Activated T-cell treated with anti-CD3 and anti-CD28 coated beads for 4 hours (primary cell): ENCODE results near the gene ZNF575.
A peak's percentile ranks its signal among the peaks of the same experiment; 100 is the strongest.
"Not testable (repeated sequence)": the region's sequence is repeated elsewhere in the genome, so short reads cannot be mapped to it uniquely, and the experiment has no call there.

Source experiments
- DNase-seq: peaks from one replicate; pipeline ENCODE4 v3.0.0-alpha.2; 2020

The ZNF575 gene

DNA sequence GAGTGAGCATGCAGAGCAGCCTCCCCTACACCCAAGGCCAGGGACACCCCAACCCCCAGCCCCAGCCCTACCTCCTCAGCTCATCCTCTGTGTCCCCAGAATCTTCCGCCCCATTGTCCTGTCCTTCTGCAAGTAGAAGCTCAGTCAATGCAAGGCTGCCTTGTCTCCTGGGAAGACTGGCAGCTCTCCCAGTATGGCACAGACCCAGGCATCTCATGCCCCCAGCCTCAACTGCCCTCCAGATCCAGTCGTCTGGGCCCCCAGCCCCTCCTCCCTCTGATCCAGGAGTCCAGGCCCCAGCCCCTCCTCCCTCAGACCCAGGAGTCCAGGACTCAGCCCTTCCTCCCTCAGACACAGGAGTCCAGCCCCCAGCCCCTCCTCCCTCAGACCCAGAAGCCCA, 13.0 kb downstream of the ZNF575 start:
- DNase-seq: no peak

DNA sequence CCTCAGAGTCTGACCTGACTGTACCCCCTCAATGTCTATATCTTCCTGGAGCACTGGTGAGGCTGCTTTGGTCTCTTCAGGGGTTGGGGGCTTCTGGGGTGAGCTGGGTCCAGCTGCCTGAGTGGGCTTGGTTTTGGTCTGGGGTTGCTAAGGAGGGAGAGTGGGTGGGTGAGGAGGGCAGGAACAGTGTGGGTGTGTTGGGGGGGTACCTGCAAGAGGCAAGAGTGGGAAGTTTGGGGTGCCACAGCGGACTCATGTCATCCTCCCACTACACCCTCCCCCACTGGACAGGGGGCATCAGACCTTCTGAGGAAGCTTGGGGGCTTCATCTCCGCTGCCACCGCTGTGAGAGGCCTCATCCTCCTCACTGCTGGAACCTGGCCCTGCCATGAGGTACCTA, 13.6 kb downstream of the ZNF575 start:
- no peak for DNase-seq

DNA sequence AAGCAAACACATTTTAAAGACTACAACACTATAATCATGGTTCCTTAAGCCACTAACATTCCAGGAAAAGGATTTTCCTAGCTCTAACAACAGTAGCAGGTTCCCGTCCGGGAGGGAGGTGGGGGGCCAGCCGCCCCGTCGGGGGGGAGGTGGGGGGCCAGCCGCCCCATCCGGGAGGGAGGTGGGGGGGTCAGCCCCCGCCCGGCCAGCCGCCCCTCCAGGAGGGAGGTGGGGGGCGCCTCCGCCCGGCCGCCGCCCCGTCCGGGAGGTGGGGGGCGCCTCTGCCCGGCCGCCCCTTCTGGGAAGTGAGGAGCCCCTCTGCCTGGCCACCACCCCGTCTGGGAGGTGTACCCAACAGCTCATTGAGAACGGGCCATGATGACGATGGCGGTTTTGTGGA, 14.9 kb downstream of the ZNF575 start:
- not testable (repeated sequence) for DNase-seq

DNA sequence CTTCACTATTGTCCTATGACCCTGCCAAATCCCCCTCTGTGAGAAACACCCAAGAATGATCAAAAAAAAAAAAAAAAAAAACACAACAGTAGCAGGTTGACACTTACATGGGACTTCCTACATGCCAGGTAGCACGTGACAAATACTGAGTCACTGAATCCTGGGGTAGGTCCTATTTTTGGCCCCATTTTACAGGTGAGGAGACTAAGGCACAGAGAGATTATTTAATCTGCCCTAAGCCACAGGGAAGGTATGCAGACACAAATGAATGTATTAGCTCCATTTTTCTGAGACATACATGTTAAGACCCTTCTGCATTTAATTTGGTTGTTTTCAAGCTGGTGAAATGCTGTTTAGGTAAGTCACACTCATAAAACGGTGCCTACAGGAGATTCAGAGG, 15.7 kb downstream of the ZNF575 start:
- no peak for DNase-seq

DNA sequence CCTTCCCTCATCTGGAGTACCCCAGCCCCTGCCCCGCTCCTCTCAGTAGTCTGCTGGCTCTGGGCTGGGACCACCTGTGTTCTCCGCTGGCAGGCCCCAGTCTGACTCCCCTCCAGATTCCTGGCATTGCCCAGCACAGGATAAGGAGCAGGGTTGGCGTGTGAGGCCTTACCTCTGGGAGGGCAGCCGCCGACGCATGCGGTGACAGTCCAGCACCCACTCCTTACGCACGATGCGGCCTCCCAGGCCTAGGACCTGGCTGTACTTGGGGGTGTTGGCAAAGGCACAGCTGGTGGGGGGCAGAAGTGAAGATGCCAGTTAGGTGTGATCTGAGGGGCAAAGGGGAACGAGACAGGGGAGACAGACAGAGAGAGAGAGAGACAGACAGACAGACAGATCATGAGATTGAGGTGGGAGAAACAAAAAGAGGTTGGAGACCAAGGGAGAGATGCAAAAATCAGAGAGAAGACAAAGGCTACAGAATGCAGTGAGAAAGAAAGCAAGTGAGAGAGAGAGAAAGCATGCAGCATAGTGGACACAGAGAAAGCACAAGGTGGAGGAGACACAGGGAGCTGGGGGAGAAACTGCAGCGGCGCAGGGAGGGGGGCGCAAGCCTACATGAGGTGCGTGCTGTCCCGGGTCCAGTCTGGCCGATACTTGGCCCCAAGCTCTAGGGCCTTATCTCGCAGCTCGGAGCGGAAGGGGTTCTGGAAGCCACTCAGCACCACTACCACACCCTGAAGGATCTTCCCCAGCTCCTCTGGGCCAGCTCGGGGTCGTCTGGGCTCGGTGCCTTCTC, 18.6 kb downstream of the ZNF575 start:
- DNase-seq: no peak

DNA sequence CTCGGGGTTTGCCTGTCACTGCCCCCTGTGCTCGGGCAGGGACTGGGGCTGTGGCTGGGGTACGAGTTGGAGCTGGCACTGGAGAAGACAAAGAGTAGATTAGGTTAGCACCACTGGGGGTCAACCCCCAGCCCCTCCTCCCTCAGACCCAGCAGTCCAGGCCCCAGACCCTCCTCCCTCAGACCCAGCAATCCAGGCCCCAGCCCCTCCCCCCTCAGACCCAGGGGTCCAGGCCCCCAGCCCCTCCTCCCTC, 19.1 kb downstream of the ZNF575 start:
- DNase-seq: no peak

- no peak for DNase-seq
Measured at GRCh38 chr19:43552616-43553015, 19.6 kb downstream of the ZNF575 start.

- no peak for DNase-seq
Measured at GRCh38 chr19:43553656-43554055, 20.7 kb downstream of the ZNF575 start.

- DNase-seq: no peak
Measured at GRCh38 chr19:43554317-43554895, 21.4 kb downstream of the ZNF575 start.

DNA sequence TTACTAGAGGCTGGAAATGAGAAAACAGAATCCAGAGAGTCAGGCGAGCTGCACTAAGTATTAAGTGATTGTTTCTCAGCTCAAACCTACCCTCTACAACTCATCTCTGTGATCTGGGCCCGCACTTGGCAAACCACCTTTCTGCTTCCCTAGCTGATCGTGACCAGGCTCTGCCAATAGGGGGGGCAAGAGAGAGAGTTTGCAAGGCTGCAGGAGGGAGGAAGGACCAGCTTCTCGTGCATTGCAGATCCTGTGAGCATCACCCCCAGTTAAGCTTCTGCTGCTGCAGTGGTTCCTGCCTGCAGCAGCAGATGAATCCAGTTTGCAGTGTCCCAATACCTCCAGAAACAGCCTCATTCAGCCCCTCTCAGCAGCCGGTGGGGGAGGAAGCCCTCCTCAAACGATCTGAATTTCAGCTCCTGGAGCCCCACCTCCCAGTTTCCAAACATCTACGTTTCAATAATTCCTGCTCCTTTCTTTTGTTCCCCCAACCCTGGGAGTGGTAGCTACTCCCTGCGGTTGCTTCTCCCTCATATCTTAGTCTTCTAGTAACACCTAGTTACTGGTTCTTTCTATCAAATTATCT, 22.3 kb downstream of the ZNF575 start:
- DNase-seq: peak; percentile 83

DNA sequence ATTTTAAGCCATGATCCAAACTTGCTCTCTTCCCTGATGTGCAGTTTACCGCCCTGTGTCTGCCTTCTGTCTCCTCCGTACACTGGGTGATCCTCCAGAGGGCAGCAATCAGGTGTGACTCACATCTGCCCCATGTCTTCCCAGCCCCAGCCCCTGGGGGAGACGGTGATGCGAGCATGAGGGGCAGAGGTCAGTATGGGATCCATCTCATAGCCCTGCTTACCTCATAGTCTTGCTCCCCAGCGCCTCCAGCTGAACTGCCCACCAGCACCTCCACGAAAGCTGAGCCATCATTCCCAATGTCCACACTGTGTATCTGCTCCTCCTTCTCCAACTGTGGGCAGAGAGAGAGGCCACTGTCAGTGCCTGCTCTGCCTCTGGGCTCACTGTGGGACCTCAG, 27.7 kb downstream of the ZNF575 start:
- DNase-seq: no peak

GRCh38 chr19:43561139-43561970, 28.4 kb downstream of the ZNF575 start:
- DNase-seq: no peak

DNA sequence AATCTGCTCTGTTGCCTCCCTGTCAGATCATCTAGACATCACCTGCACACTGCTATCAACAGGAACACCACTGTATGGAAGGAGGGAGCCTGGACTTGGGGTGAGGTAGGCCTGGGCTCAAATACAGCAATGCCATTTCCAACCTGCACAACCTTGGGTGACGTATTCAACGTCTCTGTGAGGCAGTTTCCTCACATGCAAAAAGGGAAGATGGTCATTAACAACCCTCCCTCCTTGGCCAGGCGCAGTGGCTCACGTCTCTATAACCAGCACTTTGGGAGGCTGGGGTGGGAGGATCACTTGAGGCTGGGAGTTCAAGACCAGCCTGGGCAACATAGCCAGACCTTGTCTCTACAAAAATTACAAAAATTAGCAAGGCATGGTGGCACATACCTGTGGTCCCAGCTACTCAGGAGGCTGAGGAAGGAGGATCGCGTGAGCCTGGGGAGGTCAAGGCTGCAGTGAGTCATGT, 29.3 kb downstream of the ZNF575 start:
- no peak for DNase-seq

DNA sequence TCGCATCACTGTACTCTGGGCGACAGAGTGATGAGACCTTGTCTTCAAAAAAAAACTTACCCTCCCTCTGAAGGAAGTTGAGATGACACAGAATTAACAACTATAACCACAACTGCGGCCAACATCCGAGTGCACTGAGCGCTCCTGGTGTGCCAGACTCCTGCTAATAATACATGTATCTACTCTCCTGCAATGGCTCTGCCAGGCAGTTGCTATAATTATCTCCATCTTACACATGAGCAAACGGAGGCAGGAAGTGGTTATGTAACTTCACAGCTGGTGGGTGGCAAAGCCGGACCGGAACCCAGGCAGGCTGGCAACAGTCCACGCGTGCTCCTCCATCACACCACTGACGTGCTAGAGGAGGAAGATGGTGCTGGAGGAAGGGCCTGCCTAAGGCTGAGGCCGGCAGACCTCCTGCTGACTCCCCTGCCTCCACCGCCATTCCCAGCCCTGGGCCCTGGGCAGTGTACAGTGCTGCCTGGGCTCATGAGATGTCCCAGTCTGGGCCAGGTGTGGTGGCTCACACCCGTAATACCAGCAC, 29.8 kb downstream of the ZNF575 start:
- peak; percentile 49 for DNase-seq

DNA sequence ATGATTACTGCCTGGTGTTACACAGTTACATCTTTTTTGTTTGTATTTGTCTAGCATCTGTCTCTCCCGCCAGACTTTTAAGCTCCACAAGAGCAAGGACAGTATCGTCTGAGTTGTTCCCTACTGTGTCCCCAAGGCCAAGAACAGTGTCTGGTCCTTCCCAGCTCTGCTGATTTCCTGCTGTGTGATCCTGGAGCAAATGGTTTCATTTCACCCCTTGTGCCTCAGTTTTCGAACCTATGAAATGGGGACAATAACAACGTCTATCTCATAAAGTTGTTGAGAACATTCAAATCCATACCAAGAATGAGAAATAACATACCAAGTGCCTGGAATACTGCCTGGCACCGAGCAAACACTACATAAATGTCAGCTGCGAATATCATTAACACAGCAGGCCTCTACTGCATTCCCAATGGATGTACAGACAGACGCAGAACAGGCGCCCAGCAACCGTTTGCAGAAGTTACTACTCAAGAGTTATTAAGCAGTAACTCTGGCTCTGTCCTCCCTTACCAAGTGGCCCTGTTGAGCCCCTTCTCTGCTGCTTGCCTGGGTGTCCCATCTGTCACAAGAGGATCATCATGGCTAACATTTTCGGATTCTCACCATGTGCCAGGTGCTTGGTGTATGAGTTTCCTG, 30.9 kb downstream of the ZNF575 start:
- DNase-seq: no peak

DNA sequence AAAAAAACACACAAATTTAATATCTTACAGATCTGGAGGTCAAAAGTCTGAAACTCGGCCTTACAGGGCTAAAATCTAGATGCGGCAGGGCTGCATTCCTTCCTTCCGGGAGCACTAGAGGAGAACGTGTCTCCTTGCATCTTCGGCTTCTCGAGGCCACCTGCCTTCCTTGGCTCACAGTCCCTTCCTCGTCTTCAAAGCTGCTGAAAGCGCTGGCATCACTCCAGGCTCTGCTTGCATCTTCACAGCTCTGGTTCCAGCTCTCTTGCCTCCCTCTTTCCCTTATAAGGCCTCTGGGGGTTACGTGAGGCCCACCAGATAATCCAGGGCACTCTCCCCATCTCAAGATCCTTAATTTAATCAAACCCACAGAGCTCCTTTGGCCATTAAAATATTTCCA, 31.8 kb downstream of the ZNF575 start:
- DNase-seq: no peak

DNA sequence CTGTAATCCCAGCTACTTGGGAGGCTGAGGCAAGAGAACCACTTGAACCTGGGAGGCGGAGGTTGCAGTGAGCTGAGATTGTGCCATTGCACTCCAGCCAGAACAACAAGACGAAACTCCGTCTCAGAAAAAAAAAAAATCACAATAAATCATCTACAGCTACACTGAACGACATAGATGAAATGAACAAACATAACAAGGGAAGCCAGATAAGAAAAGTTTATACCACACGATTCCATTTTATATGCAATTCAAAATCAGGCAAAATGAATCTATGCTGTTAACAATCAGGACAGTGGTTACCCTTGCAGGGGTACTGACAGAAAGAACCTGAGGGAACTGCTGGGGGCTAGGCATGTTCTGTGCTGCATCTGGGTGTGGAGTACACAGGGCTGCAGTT, 36.7 kb downstream of the ZNF575 start:
- DNase-seq: no peak

DNA sequence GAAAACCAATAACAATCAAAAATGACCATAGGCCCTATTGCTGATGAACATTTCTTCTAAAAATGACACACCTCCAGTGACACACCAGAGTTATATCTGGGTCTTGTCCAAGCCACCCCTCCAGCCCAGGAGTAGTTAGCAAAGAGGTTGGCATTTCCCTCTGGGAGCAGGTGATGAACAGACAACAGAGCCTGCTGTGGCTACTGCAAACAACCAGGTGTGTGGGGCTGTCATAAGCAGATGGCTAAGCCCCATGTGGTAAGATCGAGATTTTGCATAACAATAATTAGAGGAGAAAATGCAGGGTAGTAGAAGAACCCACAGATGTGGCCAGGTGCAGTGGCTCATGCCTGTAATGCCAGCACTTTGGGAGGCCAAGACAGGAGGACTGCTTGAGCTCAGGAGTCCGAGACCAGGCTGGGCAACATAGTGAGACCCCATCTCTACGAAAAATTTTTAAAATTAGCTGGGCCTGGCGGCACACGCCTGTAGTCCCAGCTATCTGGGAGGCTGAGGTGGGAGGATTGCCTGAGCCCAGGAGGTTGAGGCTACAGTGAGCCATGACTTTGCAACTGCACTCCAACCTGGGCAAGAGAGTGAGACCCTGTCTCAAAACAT, 37.3 kb downstream of the ZNF575 start:
- DNase-seq: no peak

DNA sequence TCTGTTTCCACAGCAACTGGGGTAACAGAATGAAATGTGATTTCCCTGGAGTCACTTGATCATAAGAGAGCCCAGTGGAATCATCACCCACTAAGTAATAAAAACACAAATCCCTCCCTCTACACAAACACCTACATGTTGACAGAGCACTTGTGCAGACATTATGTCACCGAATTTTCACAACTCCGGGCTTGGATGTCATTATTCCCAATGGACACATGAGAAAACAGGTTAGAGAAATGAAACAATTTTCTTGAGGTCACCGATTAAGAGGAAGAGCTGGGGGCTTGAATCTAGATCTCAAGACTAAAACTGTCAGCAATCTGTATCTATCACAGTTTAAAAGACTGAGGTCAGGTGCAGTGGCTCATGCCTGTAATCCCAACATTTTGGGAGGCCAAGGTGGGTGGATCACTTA, 39.2 kb downstream of the ZNF575 start:
- DNase-seq: no peak

- DNase-seq: no peak
Measured at GRCh38 chr19:43574424-43575155, 41.6 kb downstream of the ZNF575 start.

DNA sequence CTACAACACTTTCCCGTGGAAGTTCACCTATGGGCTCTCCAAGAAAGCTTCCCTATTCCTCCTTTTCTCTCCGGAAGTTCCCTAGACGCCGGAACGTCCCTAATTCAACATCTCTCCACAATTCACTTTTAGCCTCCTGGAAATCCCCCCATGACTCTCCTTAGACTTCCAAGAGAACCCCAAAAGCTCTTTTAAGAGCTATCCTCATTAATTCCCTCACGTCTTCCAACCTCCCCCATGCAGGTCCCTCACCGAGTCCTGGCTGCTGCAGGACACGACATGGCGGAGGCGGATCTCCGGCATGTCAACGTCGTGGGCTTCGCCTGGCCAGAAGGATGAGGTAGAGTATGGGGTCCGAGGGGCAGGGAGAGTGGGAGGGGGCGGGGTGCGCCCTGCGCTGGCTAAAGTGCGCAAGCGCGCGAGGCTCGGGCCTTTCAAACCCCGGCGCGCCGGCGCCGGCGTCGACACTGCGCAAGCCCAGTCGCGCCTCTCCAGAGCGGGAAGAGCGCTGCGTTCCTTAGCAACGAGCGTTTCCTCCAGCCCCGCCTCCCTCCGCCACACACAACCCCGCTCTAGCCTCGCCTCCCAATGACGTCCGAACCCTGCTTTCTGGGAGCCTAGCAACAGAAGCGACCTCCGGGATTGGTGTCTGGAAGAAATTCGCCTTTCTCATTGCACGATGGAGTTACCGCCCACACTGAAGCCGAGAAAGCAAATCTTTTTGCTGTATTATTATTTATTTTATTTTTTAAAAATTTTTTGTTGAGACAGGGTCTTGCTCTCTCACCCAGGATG, 42.4 kb downstream of the ZNF575 start, which contains the start of the genes PINLYP and XRCC1:
Gene PINLYP, plus strand, starts transcription at position 646 of the 795 bp plus-strand sequence. CDS start 1,391 bp downstream, outside the sequence.
Gene XRCC1, minus strand, starts transcription at position 372 of the 795 bp plus-strand sequence. Its CDS starts 69 bp downstream, at position 303.
- peak; percentile 87 for DNase-seq
